K562 (cell line): ENCODE measurements around the gene RPS19BP1. TPM values are rescaled to one million over a fixed set of nuclear protein-coding genes. Genes with fewer than 3 reads are reported as not detected.

Source experiments
- CBX3 ChIP-seq, 2 experiments: IDR thresholded peaks; 1 replicate in 1 of 2; 2 replicates in 1 of 2; pipeline ENCODE4 v1.6.1; 2012; ENCODE audit warnings: inconsistent platforms in 2 of 2, low read length in 2 of 2, borderline replicate concordance in 1 of 2, control low read depth in 1 of 2
- ELF4 ChIP-seq: fragments of 450-650 bp; formaldehyde crosslinking; IDR thresholded peaks from 2 replicates; pipeline ENCODE4 v1.4.0; 2022; ENCODE audit warnings: missing genetic modification characterization
- FOS ChIP-seq: IDR thresholded peaks from 3 replicates; pipeline ENCODE4 v1.6.1; 2011; ENCODE audit not compliant: insufficient read length; ENCODE audit errors: extremely low read depth
- HDAC8 ChIP-seq: fragments of 450-650 bp; IDR thresholded peaks from 2 replicates; pipeline ENCODE4 v1.6.1; 2016; ENCODE audit warnings: mild to moderate bottlenecking, missing genetic modification characterization, moderate library complexity, missing compliant biosample characterization
- HNRNPK ChIP-seq: fragments of 200-400 bp; formaldehyde crosslinking; IDR thresholded peaks from one replicate; pipeline ENCODE4 v1.6.1; 2018; ENCODE audit warnings: mild to moderate bottlenecking, low read depth, low read length; ENCODE audit not compliant: poor library complexity, severe bottlenecking
- LCOR ChIP-seq: sonication (generic); formaldehyde crosslinking; IDR thresholded peaks from 2 replicates; pipeline ENCODE4 v1.8.0; 2022; ENCODE audit warnings: mild to moderate bottlenecking, missing genetic modification reagents
- MAFF ChIP-seq: IDR thresholded peaks from 2 replicates; pipeline ENCODE4 v1.6.1; 2012; ENCODE audit warnings: low read length, improper control_type of control experiment
- NCOA4 ChIP-seq: fragments of 450-650 bp; IDR thresholded peaks from 2 replicates; pipeline ENCODE4 v1.6.1; 2018; ENCODE audit warnings: mild to moderate bottlenecking; ENCODE audit not compliant: partially characterized antibody
- NFRKB ChIP-seq: fragments of 450-650 bp; IDR thresholded peaks from 2 replicates; pipeline ENCODE4 v1.6.1; 2016; ENCODE audit warnings: low read depth
- NONO ChIP-seq, 2 experiments: fragments of 200-400 bp in 1 of 2; fragments of 450-650 bp in 1 of 2; formaldehyde crosslinking in 1 of 2; IDR thresholded peaks; 2 replicates each; pipeline ENCODE4 v1.6.1; 2017; ENCODE audit warnings: low read depth in 2 of 2, mild to moderate bottlenecking in 2 of 2, moderate library complexity in 2 of 2, low read length in 1 of 2
- POLR2H ChIP-seq: IDR thresholded peaks from 2 replicates; pipeline ENCODE4 v1.6.1; 2016; ENCODE audit warnings: missing genetic modification characterization, low read depth, mild to moderate bottlenecking, control low read depth, missing compliant biosample characterization, moderate library complexity
- SOX6 ChIP-seq: fragments of 450-650 bp; IDR thresholded peaks from 2 replicates; pipeline ENCODE4 v1.6.1; 2014; ENCODE audit warnings: mild to moderate bottlenecking
- ZBTB17 ChIP-seq: fragments of 450-650 bp; formaldehyde crosslinking; IDR thresholded peaks from 2 replicates; pipeline ENCODE4 v1.4.0; 2020; ENCODE audit warnings: mild to moderate bottlenecking
- ZKSCAN3 ChIP-seq: fragments of 250-450 bp; sonication (Bioruptor Pico); IDR thresholded peaks from 2 replicates; pipeline ENCODE4 v1.4.0; 2020
- ZNF165 ChIP-seq: fragments of 250-450 bp; sonication (Bioruptor Pico); IDR thresholded peaks from 2 replicates; pipeline ENCODE4 v1.4.0; 2020; ENCODE audit warnings: borderline replicate concordance
- ZNF445 ChIP-seq: fragments of 250-450 bp; sonication (Bioruptor Pico); IDR thresholded peaks from 2 replicates; pipeline ENCODE4 v1.4.0; 2020; ENCODE audit warnings: low read depth, mild to moderate bottlenecking, moderate library complexity
- polyA plus RNA-seq, 8 experiments: library from polyadenylated mRNA; depleted of rRNA in 4 of 8; stranded (reverse) in 5 of 8; unstranded in 3 of 8; fragments of >200 nt; fragmentation: Nextera tagmentation in 2 of 8; fragmentation: Illumina TruSeq in 1 of 8; extraction: Ambion mirVana in 2 of 8; extraction: Trizol in 1 of 8; gene quantifications; 2 replicates each; pipeline versions ENCODE4 v1.2.1 to v1.2.3, GENCODE V29; 2011 to 2014; ENCODE audit warnings: inconsistent platforms in 1 of 8, missing spikeins in 1 of 8
- total RNA-seq, 7 experiments: library from RNA; depleted of rRNA in 6 of 7; stranded (reverse); fragments of >200 nt in 6 of 7; fragmentation: Illumina TruSeq in 2 of 7; extraction: Trizol in 2 of 7; gene quantifications; 2 replicates each; pipeline versions ENCODE4 v1.2.1 to v1.2.3, GENCODE V29; 2011 to 2021; ENCODE audit warnings: low replicate concordance in 1 of 7
- TF ChIP-seq, protein P1 (sequence below): fragments of 450-650 bp; IDR thresholded peaks from 2 replicates; pipeline ENCODE4 v1.6.1; 2018; ENCODE audit not compliant: partially characterized antibody
- TF ChIP-seq, protein P2 (sequence below): fragments of 450-650 bp; formaldehyde crosslinking; conservative IDR thresholded peaks from 2 replicates; pipeline ENCODE4 v1.4.0; 2022; ENCODE audit warnings: mild to moderate bottlenecking, missing genetic modification characterization
- TF ChIP-seq, protein P3 (sequence below): fragments of 250-450 bp; sonication (Bioruptor Pico); IDR thresholded peaks from 2 replicates; pipeline ENCODE4 v1.9.0; 2021; ENCODE audit warnings: mild to moderate bottlenecking
- TF ChIP-seq, protein P4 (sequence below): sonication (generic); formaldehyde crosslinking; IDR thresholded peaks from 2 replicates; pipeline ENCODE4 v1.8.1; 2023; ENCODE audit warnings: mild to moderate bottlenecking, missing genetic modification reagents
- TF ChIP-seq, protein P5 (sequence below): fragments of 250-450 bp; sonication (Bioruptor Pico); IDR thresholded peaks from 2 replicates; pipeline ENCODE4 v1.6.1; 2021; ENCODE audit warnings: mild to moderate bottlenecking

Gene RPS19BP1
- total and polyA plus RNA-seq, 9 of the 15 experiments (the other 6 are each of a cell fraction or from before 2014, with no cell fraction given) = 3.0 to 223 (median 84.3) TPM

DNA sequence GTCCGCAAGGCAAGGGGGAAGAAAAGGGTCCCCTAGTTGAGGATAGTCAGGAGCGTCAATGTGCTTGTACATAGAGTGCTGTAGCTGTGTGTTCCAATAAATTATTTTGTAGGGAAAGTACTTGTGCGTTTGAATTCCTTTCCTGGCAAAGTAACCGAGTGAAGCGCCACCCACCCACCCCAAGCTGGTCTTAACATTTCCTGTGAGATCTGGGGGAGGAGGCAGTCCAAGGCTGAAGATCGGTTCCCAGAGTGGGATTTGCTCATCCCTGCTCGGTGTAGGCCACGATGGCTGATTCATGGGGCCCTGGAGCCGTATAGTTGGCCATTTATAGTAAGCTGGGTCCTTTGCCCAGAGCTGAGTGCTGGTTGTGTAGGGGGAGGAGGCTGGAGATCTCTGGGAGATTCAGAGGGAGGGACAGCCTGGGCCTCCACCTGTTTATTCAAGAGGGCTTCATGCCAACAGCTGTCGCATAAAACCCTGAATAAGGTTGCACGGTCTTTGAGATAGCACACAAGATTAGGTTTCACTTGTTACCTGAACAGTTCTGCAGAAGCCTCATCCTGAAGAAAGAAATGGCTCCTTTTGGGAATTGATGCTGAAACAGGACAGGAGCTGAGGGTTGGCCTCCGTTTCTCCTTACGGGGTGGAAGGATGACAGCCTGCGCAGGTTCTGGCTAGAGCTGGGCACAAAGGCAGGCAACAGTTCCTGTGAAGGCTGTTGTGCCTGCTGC is 9.8 kb downstream of the RPS19BP1 start (continued):
- TF ChIP-seq ZKSCAN3 (no peak), FOS (no peak), HDAC8 (no peak), NCOA4 (no peak), POLR2H (tag) (peak; percentile 60), MAFF (no peak), HNRNPK (no peak), ELF4 (CRISPR knock-in tag) (peak; percentile 87; the same call in 1 of the 2 replicates), SOX6 (no peak), ZBTB17 (peak; percentile 46; the same call in 1 of the 2 replicates), NONO (IDR thresholded peaks at IDR 0.05; ENCODE audit: low read depth in 2 of 2, low read length in 1 of 2) (no peak), NFRKB (no peak), LCOR (CRISPR knock-in tag) (peak; percentile 55; the same call in 1 of the 2 replicates), ZNF165 (CRISPR knock-in tag) (no peak), CBX3 (IDR thresholded peaks at IDR 0.05; ENCODE audit: borderline replicate concordance in 1 of 2, low read length in 2 of 2) (no peak), ZNF445 (0 out of 2 replicates have a peak, but pooled peaks have one; percentile 78)
- TF ChIP-seq, protein P1, sequence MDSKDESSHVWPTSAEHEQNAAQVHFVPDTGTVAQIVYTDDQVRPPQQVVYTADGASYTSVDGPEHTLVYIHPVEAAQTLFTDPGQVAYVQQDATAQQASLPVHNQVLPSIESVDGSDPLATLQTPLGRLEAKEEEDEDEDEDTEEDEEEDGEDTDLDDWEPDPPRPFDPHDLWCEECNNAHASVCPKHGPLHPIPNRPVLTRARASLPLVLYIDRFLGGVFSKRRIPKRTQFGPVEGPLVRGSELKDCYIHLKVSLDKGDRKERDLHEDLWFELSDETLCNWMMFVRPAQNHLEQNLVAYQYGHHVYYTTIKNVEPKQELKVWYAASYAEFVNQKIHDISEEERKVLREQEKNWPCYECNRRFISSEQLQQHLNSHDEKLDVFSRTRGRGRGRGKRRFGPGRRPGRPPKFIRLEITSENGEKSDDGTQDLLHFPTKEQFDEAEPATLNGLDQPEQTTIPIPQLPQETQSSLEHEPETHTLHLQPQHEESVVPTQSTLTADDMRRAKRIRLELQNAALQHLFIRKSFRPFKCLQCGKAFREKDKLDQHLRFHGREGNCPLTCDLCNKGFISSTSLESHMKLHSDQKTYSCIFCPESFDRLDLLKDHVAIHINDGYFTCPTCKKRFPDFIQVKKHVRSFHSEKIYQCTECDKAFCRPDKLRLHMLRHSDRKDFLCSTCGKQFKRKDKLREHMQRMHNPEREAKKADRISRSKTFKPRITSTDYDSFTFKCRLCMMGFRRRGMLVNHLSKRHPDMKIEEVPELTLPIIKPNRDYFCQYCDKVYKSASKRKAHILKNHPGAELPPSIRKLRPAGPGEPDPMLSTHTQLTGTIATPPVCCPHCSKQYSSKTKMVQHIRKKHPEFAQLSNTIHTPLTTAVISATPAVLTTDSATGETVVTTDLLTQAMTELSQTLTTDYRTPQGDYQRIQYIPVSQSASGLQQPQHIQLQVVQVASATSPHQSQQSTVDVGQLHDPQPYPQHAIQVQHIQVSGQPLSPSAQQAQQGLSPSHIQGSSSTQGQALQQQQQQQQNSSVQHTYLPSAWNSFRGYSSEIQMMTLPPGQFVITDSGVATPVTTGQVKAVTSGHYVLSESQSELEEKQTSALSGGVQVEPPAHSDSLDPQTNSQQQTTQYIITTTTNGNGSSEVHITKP = no peak
- TF ChIP-seq, protein P2, sequence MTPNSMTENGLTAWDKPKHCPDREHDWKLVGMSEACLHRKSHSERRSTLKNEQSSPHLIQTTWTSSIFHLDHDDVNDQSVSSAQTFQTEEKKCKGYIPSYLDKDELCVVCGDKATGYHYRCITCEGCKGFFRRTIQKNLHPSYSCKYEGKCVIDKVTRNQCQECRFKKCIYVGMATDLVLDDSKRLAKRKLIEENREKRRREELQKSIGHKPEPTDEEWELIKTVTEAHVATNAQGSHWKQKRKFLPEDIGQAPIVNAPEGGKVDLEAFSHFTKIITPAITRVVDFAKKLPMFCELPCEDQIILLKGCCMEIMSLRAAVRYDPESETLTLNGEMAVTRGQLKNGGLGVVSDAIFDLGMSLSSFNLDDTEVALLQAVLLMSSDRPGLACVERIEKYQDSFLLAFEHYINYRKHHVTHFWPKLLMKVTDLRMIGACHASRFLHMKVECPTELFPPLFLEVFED (CRISPR knock-in tag) = peak; percentile 94
- TF ChIP-seq, protein P3, sequence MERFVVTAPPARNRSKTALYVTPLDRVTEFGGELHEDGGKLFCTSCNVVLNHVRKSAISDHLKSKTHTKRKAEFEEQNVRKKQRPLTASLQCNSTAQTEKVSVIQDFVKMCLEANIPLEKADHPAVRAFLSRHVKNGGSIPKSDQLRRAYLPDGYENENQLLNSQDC (CRISPR knock-in tag) = 0 out of 2 replicates have a peak, but pooled peaks have one; percentile 10
- TF ChIP-seq, protein P4, sequence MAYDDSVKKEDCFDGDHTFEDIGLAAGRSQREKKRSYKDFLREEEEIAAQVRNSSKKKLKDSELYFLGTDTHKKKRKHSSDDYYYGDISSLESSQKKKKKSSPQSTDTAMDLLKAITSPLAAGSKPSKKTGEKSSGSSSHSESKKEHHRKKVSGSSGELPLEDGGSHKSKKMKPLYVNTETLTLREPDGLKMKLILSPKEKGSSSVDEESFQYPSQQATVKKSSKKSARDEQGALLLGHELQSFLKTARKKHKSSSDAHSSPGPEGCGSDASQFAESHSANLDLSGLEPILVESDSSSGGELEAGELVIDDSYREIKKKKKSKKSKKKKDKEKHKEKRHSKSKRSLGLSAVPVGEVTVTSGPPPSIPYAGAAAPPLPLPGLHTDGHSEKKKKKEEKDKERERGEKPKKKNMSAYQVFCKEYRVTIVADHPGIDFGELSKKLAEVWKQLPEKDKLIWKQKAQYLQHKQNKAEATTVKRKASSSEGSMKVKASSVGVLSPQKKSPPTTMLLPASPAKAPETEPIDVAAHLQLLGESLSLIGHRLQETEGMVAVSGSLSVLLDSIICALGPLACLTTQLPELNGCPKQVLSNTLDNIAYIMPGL (CRISPR knock-in tag) = no peak; the same call in 1 of the 2 replicates
- TF ChIP-seq, protein P5, sequence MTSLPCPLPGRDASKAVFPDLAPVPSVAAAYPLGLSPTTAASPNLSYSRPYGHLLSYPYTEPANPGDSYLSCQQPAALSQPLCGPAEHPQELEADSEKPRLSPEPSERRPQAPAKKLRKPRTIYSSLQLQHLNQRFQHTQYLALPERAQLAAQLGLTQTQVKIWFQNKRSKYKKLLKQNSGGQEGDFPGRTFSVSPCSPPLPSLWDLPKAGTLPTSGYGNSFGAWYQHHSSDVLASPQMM = no peak
